ENCODE measurements around the gene FAM162A.

DNA sequence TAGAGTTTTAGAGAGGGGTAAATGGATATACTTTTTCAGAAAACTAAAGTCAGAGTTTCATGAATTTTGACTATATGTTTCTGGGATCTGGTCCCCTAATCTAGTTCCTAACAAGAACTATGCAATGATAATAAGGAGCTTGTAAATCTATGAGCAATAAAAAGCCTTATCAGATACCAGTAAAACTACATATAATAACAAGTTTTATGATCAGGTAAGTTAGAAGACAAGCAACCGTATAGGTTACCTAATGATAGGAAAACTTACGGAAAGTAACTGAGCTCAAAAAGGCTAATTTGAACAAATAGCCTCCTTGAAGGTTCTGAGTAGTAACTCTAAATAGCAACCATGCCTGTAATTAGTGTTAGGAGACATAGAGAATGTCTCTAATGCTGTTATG, 22.0 kb upstream of the FAM162A start:
- TF ChIP-seq, protein P1, sequence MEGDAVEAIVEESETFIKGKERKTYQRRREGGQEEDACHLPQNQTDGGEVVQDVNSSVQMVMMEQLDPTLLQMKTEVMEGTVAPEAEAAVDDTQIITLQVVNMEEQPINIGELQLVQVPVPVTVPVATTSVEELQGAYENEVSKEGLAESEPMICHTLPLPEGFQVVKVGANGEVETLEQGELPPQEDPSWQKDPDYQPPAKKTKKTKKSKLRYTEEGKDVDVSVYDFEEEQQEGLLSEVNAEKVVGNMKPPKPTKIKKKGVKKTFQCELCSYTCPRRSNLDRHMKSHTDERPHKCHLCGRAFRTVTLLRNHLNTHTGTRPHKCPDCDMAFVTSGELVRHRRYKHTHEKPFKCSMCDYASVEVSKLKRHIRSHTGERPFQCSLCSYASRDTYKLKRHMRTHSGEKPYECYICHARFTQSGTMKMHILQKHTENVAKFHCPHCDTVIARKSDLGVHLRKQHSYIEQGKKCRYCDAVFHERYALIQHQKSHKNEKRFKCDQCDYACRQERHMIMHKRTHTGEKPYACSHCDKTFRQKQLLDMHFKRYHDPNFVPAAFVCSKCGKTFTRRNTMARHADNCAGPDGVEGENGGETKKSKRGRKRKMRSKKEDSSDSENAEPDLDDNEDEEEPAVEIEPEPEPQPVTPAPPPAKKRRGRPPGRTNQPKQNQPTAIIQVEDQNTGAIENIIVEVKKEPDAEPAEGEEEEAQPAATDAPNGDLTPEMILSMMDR (IDR thresholded peaks at IDR 0.05; ENCODE audit: low read depth, low read length), result no peak
- no peak for TF ChIP-seq EZH2phosphoT487 (IDR thresholded peaks at IDR 0.05; ENCODE audit: low read depth)
